Renal cortical epithelial cell (primary cell): ENCODE measurements around the gene DYTN. TPM values are rescaled to one million over a fixed set of nuclear protein-coding genes. Genes with fewer than 3 reads are reported as not detected.
"Not testable (repeated sequence)": the region's sequence is repeated elsewhere in the genome, so short reads cannot be mapped to it uniquely, and the experiment has no call there.

Source experiments
- DNase-seq: peaks from one replicate; pipeline ENCODE4 v3.0.0-alpha.2; 2011; ENCODE audit warnings: low read depth
- total RNA-seq: library from RNA; depleted of rRNA; stranded (reverse); fragments of >200 nt; gene quantifications from 2 replicates; pipeline ENCODE4 v1.2.3, GENCODE V29; 2014

DYTN gene
- total RNA-seq: not detected in 2 replicates

GRCh38 chr2:206718296-206718695 is at the start of gene DYTN:
Gene DYTN (minus strand): TSS chr2:206718396. CDS start chr2:206718279, 117 bp downstream.
- DNase-seq: no peak

GRCh38 chr2:206766057-206766930 is 48.1 kb upstream of the DYTN start:
- DNase-seq: no peak

GRCh38 chr2:206765242-206766056 is 47.3 kb upstream of the DYTN start, which contains the start of the genes FASTKD2 and MDH1B:
Gene FASTKD2 (plus strand): TSS chr2:206765606. CDS start chr2:206766694, 1,088 bp downstream.
Gene MDH1B (minus strand): TSS chr2:206765328. CDS start chr2:206765271, 57 bp downstream.
- peak; percentile 94 for DNase-seq

GRCh38 chr2:206764673-206765241 is 46.6 kb upstream of the DYTN start:
- DNase-seq: peak; percentile 0

GRCh38 chr2:206756816-206757215 is 38.6 kb upstream of the DYTN start:
- DNase-seq: no peak

- DNase-seq: peak; percentile 58
These were observed 22.6 kb upstream of the DYTN start for GRCh38 chr2:206740800-206741199.

- peak; percentile 7 for DNase-seq
These were observed 21.1 kb upstream of the DYTN start for GRCh38 chr2:206739271-206739670.

- DNase-seq: no peak
These were observed 18.7 kb upstream of the DYTN start for GRCh38 chr2:206736935-206737334.

- DNase-seq: no peak
These were observed 15.1 kb upstream of the DYTN start for GRCh38 chr2:206733341-206733740.

GRCh38 chr2:206728277-206729199 is 10.3 kb upstream of the DYTN start:
- peak; percentile 48 for DNase-seq

- DNase-seq: no peak
These were observed 9.1 kb upstream of the DYTN start for GRCh38 chr2:206727287-206727686.

GRCh38 chr2:206723288-206723687 is 5.1 kb upstream of the DYTN start:
- DNase-seq: no peak

- peak; percentile 25 for DNase-seq
These were observed 3.2 kb upstream of the DYTN start for GRCh38 chr2:206721256-206721920.

GRCh38 chr2:206716623-206717022 is 1.6 kb downstream of the DYTN start:
- no peak for DNase-seq

GRCh38 chr2:206715183-206715582 is 3.0 kb downstream of the DYTN start:
- not testable (repeated sequence) for DNase-seq

GRCh38 chr2:206713746-206714145 is 4.5 kb downstream of the DYTN start:
- DNase-seq: peak; percentile 5

GRCh38 chr2:206708286-206708685 is 9.9 kb downstream of the DYTN start:
- DNase-seq: no peak

- DNase-seq: no peak
These were observed 11.0 kb downstream of the DYTN start for GRCh38 chr2:206707164-206707701.

- DNase-seq: no peak
These were observed 16.1 kb downstream of the DYTN start for GRCh38 chr2:206701952-206702605.

- peak; percentile 51 for DNase-seq
These were observed 18.0 kb downstream of the DYTN start for GRCh38 chr2:206700156-206700555.
